HepG2 (cell line): ENCODE data around the gene PARP8. TPM values are rescaled to one million over a fixed set of nuclear protein-coding genes. Genes with fewer than 3 reads are reported as not detected.

Source experiments
- ATAC-seq: fragments of 200-7000 bp; cut with Tn5 transposase; 3 replicates; pipeline ENCODE4 v1.9.1; 2020; ENCODE audit warnings: mild to moderate bottlenecking, moderate library complexity
- BruUV-seq: library from RNA; stranded (reverse); fragments of 400-500 nt; replicated peaks from 2 replicates; lab custom pipeline; 2021; lab: Mats Ljungman, UMichigan
- CTCF ChIA-PET: fragments of 300-600 bp; formaldehyde crosslinking; extraction: SDS; loops from one replicate; lab custom pipeline; 2021; ENCODE audit warnings: low total read pairs, inconsistent platforms, low intra/inter-chr PET ratio; lab: Yijun Ruan, JAX
- POLR2A ChIA-PET: fragments of 350-600 bp; sonication (Branson Sonifier 250); formaldehyde crosslinking; loops from one replicate; lab custom pipeline; 2020; ENCODE audit warnings: antibody characterized with exemption, inconsistent platforms; lab: Yijun Ruan, JAX
- DNase-seq: peaks from one replicate; pipeline ENCODE4 v3.0.0-alpha.2; 2015; ENCODE audit warnings: low spot score
- FAIRE-seq: peaks from 3 replicates; lab custom pipeline; 2011; peaks lifted over from hg19 to GRCh38; lab: Jason Lieb, UNC
- H2AFZ ChIP-seq: one replicate; pipeline ENCODE4 v1.6.1; 2011; ENCODE audit warnings: low read length, inconsistent platforms
- H3K27ac ChIP-seq: fragments of 300-600 bp; 3 replicates; pipeline ENCODE4 v1.8.0; 2011; ENCODE audit warnings: mixed run types, mild to moderate bottlenecking, mixed read lengths, low read length, inconsistent platforms; ENCODE audit not compliant: insufficient read depth; ENCODE audit errors: extremely low read length
- H3K27me3 ChIP-seq, 2 experiments: fragments of 200-600 bp in 1 of 2; 2 replicates in 1 of 2; 3 replicates in 1 of 2; pipeline versions ENCODE4 v1.6.0 to v1.8.0; 2011; ENCODE audit warnings: low read length in 2 of 2, mild to moderate bottlenecking in 2 of 2, moderate library complexity in 2 of 2, inconsistent platforms in 1 of 2; ENCODE audit not compliant: insufficient read depth in 2 of 2, control insufficient read depth in 1 of 2
- H3K36me3 ChIP-seq, 2 experiments: fragments of 200-600 bp in 1 of 2; replicated peaks in 1 of 2; 2 replicates in 1 of 2; 3 replicates in 1 of 2; pipeline versions ENCODE4 v1.5.1 to v1.8.0; 2011; ENCODE audit warnings: low read length in 2 of 2, inconsistent platforms in 1 of 2; ENCODE audit not compliant: insufficient read depth in 2 of 2, control insufficient read depth in 1 of 2
- H3K4me1 ChIP-seq: 2 replicates; pipeline ENCODE4 v1.5.1; 2012; ENCODE audit warnings: low read length, inconsistent platforms; ENCODE audit not compliant: insufficient read depth
- H3K4me2 ChIP-seq: 2 replicates; pipeline ENCODE4 v1.6.0; 2011; ENCODE audit warnings: low read depth, low read length, inconsistent platforms
- H3K4me3 ChIP-seq, 3 experiments: fragments of 200-600 bp in 1 of 3; sonication (generic), shearing (Covaris generic) in 1 of 3; replicated peaks in 1 of 3; 2 replicates each; pipeline ENCODE4 v1.5.1; 2011 to 2016; ENCODE audit warnings: low read length in 3 of 3, inconsistent platforms in 2 of 3, low read depth in 2 of 3, mild to moderate bottlenecking in 2 of 3, control low read depth in 1 of 3, mixed read lengths in 1 of 3; ENCODE audit not compliant: insufficient read depth in 1 of 3
- H3K79me2 ChIP-seq: one replicate; pipeline ENCODE4 v1.6.1; 2011; ENCODE audit warnings: low read length, inconsistent platforms; ENCODE audit not compliant: insufficient read depth
- H3K9ac ChIP-seq: 2 replicates; pipeline ENCODE4 v1.6.0; 2011; ENCODE audit warnings: mild to moderate bottlenecking, low read depth, low read length, inconsistent platforms; ENCODE audit not compliant: insufficient read depth
- H3K9me3 ChIP-seq: 2 replicates; pipeline ENCODE4 v1.5.1; 2012; ENCODE audit warnings: mild to moderate bottlenecking, low read length
- H4K20me1 ChIP-seq: 2 replicates; pipeline ENCODE4 v1.6.0; 2011; ENCODE audit warnings: inconsistent platforms, mild to moderate bottlenecking, low read length, moderate library complexity; ENCODE audit not compliant: insufficient read depth
- CBFB ChIP-seq: sonication (generic); formaldehyde crosslinking; IDR thresholded peaks from 2 replicates; pipeline ENCODE4 v1.4.0; 2020; ENCODE audit warnings: missing genetic modification reagents
- ELK4 ChIP-seq: sonication (generic); formaldehyde crosslinking; IDR thresholded peaks from 2 replicates; pipeline ENCODE4 v1.9.0; 2021; ENCODE audit warnings: missing genetic modification reagents, borderline replicate concordance
- GPN1 ChIP-seq: sonication (generic); formaldehyde crosslinking; IDR thresholded peaks from 2 replicates; pipeline ENCODE4 v1.5.1; 2020; ENCODE audit warnings: missing genetic modification reagents, borderline replicate concordance
- IKZF1 ChIP-seq: fragments of 450-650 bp; IDR thresholded peaks from 2 replicates; pipeline ENCODE4 v1.7.1; 2016
- JUND ChIP-seq: sonication (generic); formaldehyde crosslinking; IDR thresholded peaks from 2 replicates; pipeline ENCODE4 v1.8.0; 2022; ENCODE audit warnings: mild to moderate bottlenecking, missing genetic modification reagents
- SALL1 ChIP-seq: sonication (generic); formaldehyde crosslinking; IDR thresholded peaks from 2 replicates; pipeline ENCODE4 v1.8.0; 2022; ENCODE audit warnings: mild to moderate bottlenecking, missing genetic modification reagents
- SIN3B ChIP-seq: fragments of 150-350 bp; IDR thresholded peaks from 2 replicates; pipeline ENCODE4 v1.6.1; 2014; ENCODE audit warnings: low read length
- SMARCE1 ChIP-seq: fragments of 450-650 bp; IDR thresholded peaks from 2 replicates; pipeline ENCODE4 v1.6.1; 2017; ENCODE audit warnings: borderline replicate concordance
- ZNF18 ChIP-seq: sonication (generic); formaldehyde crosslinking; IDR thresholded peaks from 2 replicates; pipeline ENCODE4 v1.8.0; 2022; ENCODE audit warnings: mild to moderate bottlenecking, missing genetic modification reagents; ENCODE audit not compliant: insufficient replicate concordance
- ZNF598 ChIP-seq: sonication (generic); formaldehyde crosslinking; IDR thresholded peaks from 2 replicates; pipeline ENCODE4 v1.5.1; 2020; ENCODE audit warnings: mild to moderate bottlenecking, missing genetic modification reagents, borderline replicate concordance
- ZNF75D ChIP-seq: sonication (generic); formaldehyde crosslinking; IDR thresholded peaks from 2 replicates; pipeline ENCODE4 v1.8.1; 2023; ENCODE audit warnings: missing genetic modification reagents, mild to moderate bottlenecking, borderline replicate concordance
- ZNF839 ChIP-seq: sonication (generic); formaldehyde crosslinking; IDR thresholded peaks from 2 replicates; pipeline ENCODE4 v1.4.0; 2020; ENCODE audit warnings: missing genetic modification reagents, mild to moderate bottlenecking, borderline replicate concordance
- WGBS: methylation state at CpG from one replicate; pipeline ENCODE4 v1.1.6; 2017; ENCODE audit warnings: low lambda C conversion rate; 5-methylcytosine and 5-hydroxymethylcytosine counted together
- in situ Hi-C: cut with HindIII; loops from 2 replicates; pipeline ENCODE4 v1.10.0; 2017; ENCODE audit warnings: low pct_unique_long_range_greater_than_20kb; ENCODE audit not compliant: extremely low pct_ligation_motif_present
- intact Hi-C: fragments of 100-400 bp; cut with micrococcal nuclease; formaldehyde crosslinking; loops from one replicate; pipeline ENCODE4 v1.10.0; 2022; ENCODE audit not compliant: unreplicated experiment
- polyA plus RNA-seq, 8 experiments: library from polyadenylated mRNA; depleted of rRNA in 3 of 8; stranded (reverse) in 7 of 8; unstranded in 1 of 8; fragments of >200 nt; fragmentation: Illumina TruSeq in 4 of 8; extraction: Trizol in 4 of 8; gene quantifications; 2 replicates each; pipeline versions ENCODE4 v1.2.1 to v1.2.3, GENCODE V29; 2011 to 2016; ENCODE audit warnings: low read depth in 4 of 8, missing spikeins in 1 of 8, mixed read lengths in 1 of 8; ENCODE audit not compliant: insufficient read depth in 1 of 8
- total RNA-seq, 5 experiments: library from RNA; depleted of rRNA; stranded (reverse); fragments of >200 nt; fragmentation: Illumina TruSeq; extraction: Trizol; gene quantifications; 2 replicates each; pipeline ENCODE4 v1.2.3, GENCODE V29; 2016; ENCODE audit warnings: low read depth in 1 of 5

PARP8 gene
- total and polyA plus RNA-seq, 2 of the 13 experiments (the other 11 are each of a cell fraction or from before 2014, with no cell fraction given), result 0.11 to 0.29 TPM

- Histone ChIP-seq H4K20me1 (no peaks in the 10 kb centered on the region), H2AFZ (no peak overlapping the region), H3K9me3 (no peaks in the 10 kb centered on the region), H3K27ac (no peak overlapping the region), H3K36me3 (no peaks in the 10 kb centered on the region), H3K27me3 (no peaks in the 10 kb centered on the region), H3K4me1 (no peaks in the 10 kb centered on the region), H3K4me3 (no peak overlapping the region), H3K79me2 (no peaks in the 10 kb centered on the region), H3K9ac (no peak overlapping the region), H3K4me2 (no peak overlapping the region)
- WGBS, result 11% methylated on average over 1 of the region's 1 CpG
- no TSS peak for BruUV-seq
- POLR2A ChIA-PET, result no interaction called here
- intact Hi-C loops, result no loop called here
- CTCF ChIA-PET, result no interaction called here
- in situ Hi-C loops, result no loop called here
- FAIRE-seq (no peak), DNase-seq (no peak), ATAC-seq (no peak)
- TF ChIP-seq ZNF75D (CRISPR knock-in tag), result no peak
- no peak for TF ChIP-seq JUND (CRISPR knock-in tag)
- no peak for TF ChIP-seq IKZF1
- TF ChIP-seq SIN3B, result no peak
- TF ChIP-seq GPN1 (CRISPR knock-in tag), result no peak
- TF ChIP-seq CBFB, result no peak
- no peak for TF ChIP-seq ELK4 (CRISPR knock-in tag)
- no peak for TF ChIP-seq SMARCE1
- TF ChIP-seq SALL1 (CRISPR knock-in tag), result no peak
- TF ChIP-seq ZNF839, result no peak
These were observed 208.5 kb downstream of the PARP8 start for GRCh38 chr5:50875002-50875344.

GRCh38 chr5:50878470-50878869 is 212.0 kb downstream of the PARP8 start:
- no peak for FAIRE-seq

More at GRCh38 chr5:50878470-50878869, 212.0 kb downstream of the PARP8 start:
- intact Hi-C loops, result no loop called here
- Histone ChIP-seq H2AFZ (no peak overlapping the region), H3K9me3 (no peaks in the 10 kb centered on the region), H3K4me2 (no peak overlapping the region), H4K20me1 (no peaks in the 10 kb centered on the region), H3K36me3 (no peaks in the 10 kb centered on the region), H3K27me3 (no peaks in the 10 kb centered on the region), H3K79me2 (no peaks in the 10 kb centered on the region), H3K4me1 (no peaks in the 10 kb centered on the region), H3K4me3 (no peak overlapping the region), H3K27ac (no peak overlapping the region), H3K9ac (no peak overlapping the region)
- POLR2A ChIA-PET, result no interaction called here
- no TSS peak for BruUV-seq
- ATAC-seq (no peak), DNase-seq (no peak)
- CTCF ChIA-PET, result no interaction called here
- 0% methylated on average over 2 of the region's 2 CpGs for WGBS
- in situ Hi-C loops, result no loop called here
- TF ChIP-seq ZNF598 (CRISPR knock-in tag), result no peak
- TF ChIP-seq ZNF18 (CRISPR knock-in tag), result no peak
